Activated T-helper 1 cell treated with Interleukin-2 at 50 U/mL for 16 hours (primary cell): Measurements from ENCODE around the gene CUTC.
"Not testable (repeated sequence)": the region's sequence is repeated elsewhere in the genome, so short reads cannot be mapped to it uniquely, and the experiment has no call there.

Experiments used
- DNase-seq: peaks from one replicate; pipeline ENCODE4 v3.0.0-alpha.2; 2020; ENCODE audit warnings: low read depth

The CUTC gene, protein sequence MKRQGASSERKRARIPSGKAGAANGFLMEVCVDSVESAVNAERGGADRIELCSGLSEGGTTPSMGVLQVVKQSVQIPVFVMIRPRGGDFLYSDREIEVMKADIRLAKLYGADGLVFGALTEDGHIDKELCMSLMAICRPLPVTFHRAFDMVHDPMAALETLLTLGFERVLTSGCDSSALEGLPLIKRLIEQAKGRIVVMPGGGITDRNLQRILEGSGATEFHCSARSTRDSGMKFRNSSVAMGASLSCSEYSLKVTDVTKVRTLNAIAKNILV

DNA sequence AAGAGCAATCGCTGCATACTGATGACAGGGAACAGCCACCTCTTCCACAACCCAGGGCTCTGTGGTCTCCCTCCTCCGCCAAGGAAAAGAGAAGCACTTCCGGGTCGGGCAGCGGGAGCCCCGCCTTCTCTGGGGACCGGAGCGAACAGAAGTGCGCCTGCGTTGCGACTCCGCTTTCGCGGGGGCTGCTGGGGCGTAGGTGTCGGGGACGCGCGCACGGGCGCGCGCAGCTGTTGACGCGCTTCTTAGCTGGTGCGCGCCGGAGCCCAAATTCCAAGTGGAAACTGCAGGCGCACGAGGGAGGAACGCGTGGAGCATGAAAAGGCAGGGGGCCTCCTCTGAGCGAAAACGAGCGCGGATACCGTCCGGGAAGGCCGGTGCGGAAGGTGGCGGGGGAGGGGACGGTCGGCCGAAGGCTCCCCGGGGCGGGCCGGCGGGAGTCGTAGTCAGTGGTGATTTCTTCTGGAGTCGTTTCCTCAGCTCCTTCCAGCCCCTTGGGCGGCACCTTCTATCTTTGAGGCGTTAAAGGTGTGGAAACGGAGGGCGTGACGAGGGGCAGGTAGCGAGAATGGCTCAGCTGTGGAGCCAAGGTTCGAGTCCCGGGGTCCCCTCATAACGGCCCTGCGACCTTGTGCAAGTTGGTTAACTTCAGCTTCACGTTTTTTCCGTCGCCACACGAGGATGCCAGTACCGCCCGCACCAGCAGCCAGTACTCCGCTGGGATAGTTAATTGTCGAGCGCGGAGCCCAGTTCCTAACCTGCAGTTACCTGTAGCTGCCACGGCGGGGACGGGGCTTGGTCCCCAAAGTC lies at the start of gene CUTC, which contains the start of gene COX15:
TSS of gene CUTC (plus strand) at position 202 of the 810 bp plus-strand sequence. CDS start at position 317, 115 bp downstream.
TSS of gene COX15 (minus strand) at position 95 of the 810 bp plus-strand sequence. CDS start at position 17, 78 bp downstream.
- DNase-seq: peak; percentile 92

GRCh38 chr10:99682752-99683151 lies 49.3 kb upstream of the CUTC start:
- no peak for DNase-seq

GRCh38 chr10:99685597-99685967 lies 46.5 kb upstream of the CUTC start:
- DNase-seq: no peak

DNA sequence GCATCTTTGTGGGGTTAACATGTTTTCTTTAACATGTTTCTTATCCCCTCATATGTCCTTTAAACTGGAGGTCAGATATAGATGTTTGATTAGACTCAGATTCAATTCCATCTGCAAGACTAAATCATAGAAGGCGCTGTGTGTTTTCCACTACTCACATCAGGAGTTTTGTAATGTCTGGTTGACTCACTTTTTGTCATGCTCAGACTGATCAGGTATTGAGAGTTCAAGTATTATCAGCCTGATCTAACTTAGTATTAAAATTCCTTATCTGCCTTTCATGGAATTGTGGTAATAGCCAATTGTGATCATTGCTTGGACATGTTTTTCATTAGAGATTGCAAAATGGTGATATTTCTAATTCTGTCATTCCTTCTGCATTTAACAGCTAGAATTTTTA lies 42.6 kb upstream of the CUTC start:
- no peak for DNase-seq

GRCh38 chr10:99693933-99694583 lies 38.0 kb upstream of the CUTC start:
- no peak for DNase-seq

DNA sequence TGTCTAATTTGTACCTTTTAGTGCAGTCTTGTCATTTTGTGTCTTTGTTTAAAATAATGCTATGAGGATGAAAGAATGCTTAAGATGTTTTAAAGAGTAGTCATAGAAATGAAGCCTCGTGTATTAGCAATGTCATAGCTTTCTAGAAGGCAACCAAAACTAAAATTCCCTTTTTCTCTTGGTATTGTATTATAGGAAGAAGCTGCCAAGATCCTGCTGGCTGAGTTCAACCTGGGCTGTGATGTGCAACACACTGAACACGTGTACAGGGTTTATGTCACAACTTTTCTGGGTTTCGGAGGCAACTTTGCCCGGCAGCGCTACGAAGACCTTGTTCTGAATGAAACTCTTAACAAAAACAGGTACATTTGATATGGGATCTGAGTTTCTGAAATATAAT lies 36.3 kb upstream of the CUTC start:
- DNase-seq: no peak

GRCh38 chr10:99698504-99699080 lies 33.4 kb upstream of the CUTC start:
- no peak for DNase-seq

DNA sequence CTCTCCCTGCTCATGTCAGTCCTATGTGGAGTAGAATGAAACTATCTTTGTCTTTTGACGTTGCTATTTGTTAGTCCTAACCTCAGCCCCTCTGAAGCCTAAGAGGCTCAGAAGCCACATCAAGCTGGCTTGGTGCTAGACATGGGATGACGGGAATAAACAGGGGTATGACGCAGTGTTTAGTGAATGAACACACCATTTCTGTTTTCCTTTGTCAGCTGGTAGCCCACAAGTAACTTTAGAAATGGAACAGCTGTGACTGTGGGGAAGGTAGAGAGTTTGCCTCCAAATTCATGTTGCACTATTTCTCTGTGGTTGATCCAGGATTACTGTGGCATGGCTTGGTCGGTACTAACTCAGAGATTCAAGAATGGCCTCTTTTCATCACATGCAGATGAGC lies 31.4 kb upstream of the CUTC start:
- no peak for DNase-seq

- DNase-seq: no peak
Measured at GRCh38 chr10:99708428-99709012, 23.5 kb upstream of the CUTC start.

GRCh38 chr10:99709480-99710229 lies 22.4 kb upstream of the CUTC start:
- DNase-seq: no peak

- DNase-seq: no peak
Measured at GRCh38 chr10:99711129-99711719, 20.8 kb upstream of the CUTC start.

- no peak for DNase-seq
Measured at GRCh38 chr10:99714446-99714845, 17.6 kb upstream of the CUTC start.

DNA sequence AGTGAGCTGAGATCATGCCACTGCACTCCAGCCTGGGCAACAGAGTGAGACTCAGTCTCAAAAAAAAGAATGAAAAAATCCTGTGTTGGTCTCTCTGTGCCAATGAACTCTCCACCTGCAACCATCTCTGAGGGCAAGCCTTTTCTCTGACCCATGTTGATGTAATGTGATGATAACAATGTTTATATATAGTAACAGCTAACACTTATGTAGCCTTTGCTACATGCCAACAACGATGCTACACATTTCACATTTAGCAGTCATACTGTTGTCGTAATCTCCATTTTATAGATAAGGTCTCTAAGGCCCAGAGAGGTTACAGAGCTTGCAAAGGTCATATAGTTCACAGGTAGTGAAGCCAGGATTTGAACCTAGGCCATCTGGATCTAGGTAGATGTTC lies 11.6 kb upstream of the CUTC start:
- no peak for DNase-seq

GRCh38 chr10:99730026-99730425 lies 2.0 kb upstream of the CUTC start:
- DNase-seq: no peak

DNA sequence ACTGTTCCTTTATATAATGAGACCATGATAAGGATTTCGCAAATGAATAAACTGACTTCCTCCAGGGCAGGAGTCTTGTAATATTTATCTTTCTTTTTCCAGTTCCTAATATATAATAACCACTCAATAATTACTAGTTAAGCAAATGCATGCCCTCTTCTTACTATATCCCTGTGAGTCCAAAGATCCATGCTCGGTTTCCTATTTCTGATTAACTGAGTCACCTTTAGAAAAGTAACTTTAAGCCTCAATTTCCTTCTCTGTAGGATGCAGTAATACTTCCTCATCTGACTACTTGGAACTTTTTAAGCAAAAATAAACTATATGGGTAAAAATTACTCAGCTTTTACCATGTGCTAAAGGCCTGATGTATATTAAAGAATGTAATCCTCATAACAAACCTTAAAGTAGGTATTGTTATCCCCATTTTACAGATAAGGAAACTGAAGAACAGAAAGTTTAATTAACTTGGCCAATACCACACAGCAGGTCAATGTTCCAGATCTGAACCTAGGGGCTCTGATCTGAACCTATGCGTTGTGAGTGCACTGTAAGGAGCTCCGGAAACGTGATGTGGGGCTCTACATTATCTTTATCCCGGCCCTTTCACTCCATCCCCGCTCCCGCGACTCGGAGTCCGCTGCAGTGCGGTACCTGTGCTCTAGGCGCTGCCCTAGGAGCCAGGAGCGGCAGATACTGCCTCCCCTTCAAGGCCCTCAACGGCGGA lies 565 bp upstream of the CUTC start:
- no peak for DNase-seq

DNA sequence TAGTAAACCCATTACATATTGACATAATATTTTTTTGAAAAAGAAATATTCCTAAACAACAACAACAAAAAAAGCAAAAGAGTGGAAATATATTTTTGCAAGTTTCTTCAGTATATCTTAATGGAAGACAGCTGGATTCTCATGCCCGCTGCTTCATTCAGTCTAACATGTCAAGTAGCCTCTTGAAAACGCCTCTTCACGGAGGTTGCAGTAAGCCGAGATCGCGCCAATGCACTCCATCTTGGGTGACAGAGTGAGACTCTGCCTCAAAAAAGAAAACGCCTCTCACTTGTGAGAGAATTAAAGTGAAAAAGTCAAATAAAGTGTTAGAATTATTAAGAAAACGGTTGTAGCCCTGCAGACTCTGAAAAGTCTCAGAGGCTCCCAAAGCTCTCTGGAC lies 1.3 kb downstream of the CUTC start:
- DNase-seq: no peak

GRCh38 chr10:99734111-99734510 lies 2.1 kb downstream of the CUTC start:
- DNase-seq: not testable (repeated sequence)

- no peak for DNase-seq
Measured at GRCh38 chr10:99740260-99740659, 8.2 kb downstream of the CUTC start.

DNA sequence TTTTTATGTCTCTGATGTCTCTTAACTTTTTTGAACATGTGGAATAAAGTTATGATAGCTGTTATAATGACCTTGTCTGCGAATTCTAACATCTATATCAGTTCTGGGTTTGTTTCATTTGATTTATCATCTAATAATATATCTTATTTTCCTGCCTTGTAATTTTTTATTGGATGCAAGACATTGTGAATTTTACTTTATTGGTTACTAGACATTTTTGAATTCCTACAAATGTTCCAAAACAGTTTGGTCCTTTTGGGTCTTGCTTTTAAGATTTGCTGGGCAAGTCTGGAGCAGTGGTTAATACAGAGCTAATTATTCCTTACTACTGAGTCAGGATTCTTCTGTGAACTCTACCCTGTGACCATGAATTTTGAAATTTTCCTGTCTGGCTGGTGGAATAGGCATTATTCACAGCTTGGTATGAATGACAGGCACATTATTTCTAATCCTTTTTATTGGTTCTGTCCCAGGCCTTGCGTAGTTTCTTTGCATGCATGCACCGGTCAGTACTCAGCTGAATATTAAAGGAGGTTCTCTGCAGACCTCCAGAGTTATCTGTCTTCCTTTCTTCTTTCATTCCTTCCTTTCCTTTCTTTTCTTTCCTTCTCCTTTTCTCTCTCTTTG lies 9.0 kb downstream of the CUTC start:
- DNase-seq: no peak

GRCh38 chr10:99742254-99742653 lies 10.2 kb downstream of the CUTC start:
- no peak for DNase-seq
